ENCODE data around the gene RASSF5.
"Not testable (repeated sequence)": the region's sequence is repeated elsewhere in the genome, so short reads cannot be mapped to it uniquely, and the experiment has no call there.

RASSF5 gene

DNA sequence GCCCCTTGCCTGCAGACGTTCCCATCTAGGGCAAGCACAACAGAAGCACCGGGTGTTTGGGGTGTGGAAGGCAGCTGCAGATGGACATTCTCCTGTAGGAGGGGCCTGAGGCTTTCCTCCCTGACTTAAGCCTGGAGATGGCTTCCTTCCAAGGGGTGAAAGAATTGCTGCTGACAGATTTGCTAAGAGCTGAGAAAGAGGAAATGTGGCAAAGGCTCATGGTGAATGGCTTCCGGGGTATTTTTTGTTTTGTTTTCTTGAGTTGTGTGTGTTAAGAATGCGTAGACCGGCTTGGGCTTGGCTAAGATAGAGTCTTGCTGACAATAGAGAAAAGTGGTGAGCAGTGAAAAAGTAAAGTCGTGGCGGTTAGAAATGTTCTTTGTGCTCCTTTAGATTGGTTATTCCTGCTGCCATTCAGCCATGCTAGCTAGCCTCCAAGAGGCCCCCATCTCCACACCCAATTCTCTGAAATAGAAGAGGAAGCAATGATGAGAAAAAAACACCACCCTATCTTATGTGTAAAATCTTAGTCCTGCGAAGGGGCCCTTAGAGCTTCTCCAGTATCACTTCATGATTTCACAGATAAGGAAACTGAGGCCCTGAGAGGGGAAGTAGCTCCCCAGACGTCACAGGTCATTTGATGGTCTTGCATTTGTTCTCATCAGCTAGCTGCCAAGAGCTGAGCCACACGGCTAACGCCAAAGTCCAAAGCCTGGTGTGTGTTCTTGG lies 68.0 kb downstream of the RASSF5 start:
- DNase-seq = no peak

GRCh38 chr1:206575894-206576737 lies 68.8 kb downstream of the RASSF5 start:
- no peak for DNase-seq

DNA sequence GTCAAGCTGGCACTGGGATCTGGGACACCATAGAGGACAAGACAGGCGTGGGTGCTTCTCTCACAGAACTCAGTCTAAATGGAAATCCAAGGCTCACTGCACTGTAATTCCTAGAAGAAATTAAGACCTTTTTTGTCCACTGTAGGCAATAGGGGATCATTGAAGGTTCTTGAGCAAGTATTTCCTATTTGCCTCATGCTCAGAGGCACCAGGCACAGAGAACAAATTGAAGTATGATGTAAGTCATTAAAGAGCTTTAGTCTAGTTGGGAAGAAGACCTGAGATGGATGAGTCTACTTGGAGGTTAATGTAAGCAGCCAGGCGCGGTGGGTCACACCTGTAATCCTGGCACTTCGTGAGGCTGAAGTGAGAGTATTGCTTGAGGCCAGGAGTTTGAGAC lies 70.3 kb downstream of the RASSF5 start:
- DNase-seq = no peak

DNA sequence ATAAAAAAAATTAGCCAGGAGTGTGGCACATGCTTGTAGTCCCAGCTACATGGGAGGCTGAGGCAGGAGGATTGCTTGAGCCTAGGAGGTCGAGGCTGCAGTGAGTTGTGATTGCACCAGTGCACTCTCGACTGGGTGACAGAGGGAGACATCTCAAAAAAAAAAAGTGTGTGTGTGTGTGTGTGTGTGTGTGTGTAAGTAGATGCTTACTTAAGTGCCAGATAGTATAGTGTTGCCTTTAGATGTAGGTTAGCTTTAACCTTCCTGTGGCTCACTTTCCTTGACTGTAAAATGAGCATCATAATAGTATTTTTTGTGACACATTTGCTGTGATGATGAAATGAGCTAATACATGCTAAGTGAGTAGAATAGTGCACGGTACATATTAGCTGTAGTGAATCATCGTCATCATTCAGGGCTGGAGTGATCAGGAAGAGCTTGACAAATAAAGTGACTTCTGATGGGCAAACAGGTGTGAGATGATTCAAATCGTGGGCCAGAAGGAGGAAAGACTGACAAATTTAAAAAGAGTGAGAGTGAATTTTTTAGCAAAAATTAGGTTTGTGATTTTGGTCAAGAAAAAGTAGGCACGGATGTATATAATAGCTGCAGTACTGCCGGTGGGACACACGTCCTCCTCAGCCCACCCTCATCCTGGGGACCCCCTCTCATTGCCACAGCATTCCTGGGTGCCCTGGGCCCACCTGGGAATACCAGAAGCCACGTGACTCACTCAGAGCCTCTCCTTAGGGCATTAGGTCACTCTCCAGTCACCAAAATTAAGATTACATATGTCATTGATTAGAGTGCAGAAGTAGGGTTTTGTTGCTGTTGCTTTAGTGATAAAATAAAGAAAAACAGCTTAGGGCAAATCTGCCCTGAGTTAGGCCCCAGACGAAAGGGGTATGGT lies 71.0 kb downstream of the RASSF5 start:
- DNase-seq = no peak

GRCh38 chr1:206578978-206579374 lies 71.6 kb downstream of the RASSF5 start:
- DNase-seq = no peak

GRCh38 chr1:206579747-206580437 lies 72.6 kb downstream of the RASSF5 start:
- DNase-seq = no peak

GRCh38 chr1:206580438-206581113 lies 73.2 kb downstream of the RASSF5 start:
- DNase-seq = no peak

GRCh38 chr1:206581114-206581497 lies 73.8 kb downstream of the RASSF5 start:
- not testable (repeated sequence) for DNase-seq

DNA sequence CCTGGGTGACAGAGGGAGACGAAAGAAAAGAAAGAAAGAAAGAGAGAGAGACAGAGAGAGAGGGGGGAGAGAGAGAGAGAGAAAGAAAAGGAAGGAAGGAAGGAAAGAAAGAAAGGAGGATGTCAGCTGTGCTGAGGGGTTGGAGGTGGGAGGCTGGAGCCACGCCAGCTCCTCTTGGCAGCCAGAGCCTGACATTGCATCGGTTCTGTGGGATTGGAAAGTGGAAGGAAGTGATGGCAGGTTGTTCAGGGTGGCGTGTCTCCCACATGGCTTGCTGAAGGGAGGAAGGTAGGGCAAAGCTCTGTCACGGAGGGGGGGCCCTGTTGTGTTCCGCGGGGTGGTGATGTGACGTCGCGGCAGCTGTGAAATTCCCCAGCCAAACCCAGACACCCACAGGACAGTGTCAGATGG lies 74.2 kb downstream of the RASSF5 start:
- DNase-seq = no peak

DNA sequence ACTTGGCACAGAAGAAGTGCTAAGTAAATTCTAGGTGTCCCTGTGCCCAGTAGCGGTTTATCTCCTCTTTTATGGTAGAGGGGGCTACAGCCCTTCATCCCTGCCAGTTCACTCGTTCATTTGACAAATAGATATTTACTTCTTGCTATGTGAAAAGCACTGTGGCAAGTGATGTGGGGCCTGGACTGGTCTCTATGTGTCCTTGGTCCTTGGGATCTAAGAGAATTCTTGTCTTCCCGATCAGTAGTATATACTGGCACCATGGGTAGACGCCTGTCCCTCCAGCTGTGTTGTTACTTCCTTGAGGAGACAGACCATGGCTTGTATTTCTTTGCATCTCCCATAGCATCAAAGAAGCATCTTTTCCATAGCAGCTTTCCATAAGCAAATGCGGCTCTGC lies 75.2 kb downstream of the RASSF5 start:
- DNase-seq = no peak

GRCh38 chr1:206582971-206583706 lies 75.8 kb downstream of the RASSF5 start:
- no peak for DNase-seq

DNA sequence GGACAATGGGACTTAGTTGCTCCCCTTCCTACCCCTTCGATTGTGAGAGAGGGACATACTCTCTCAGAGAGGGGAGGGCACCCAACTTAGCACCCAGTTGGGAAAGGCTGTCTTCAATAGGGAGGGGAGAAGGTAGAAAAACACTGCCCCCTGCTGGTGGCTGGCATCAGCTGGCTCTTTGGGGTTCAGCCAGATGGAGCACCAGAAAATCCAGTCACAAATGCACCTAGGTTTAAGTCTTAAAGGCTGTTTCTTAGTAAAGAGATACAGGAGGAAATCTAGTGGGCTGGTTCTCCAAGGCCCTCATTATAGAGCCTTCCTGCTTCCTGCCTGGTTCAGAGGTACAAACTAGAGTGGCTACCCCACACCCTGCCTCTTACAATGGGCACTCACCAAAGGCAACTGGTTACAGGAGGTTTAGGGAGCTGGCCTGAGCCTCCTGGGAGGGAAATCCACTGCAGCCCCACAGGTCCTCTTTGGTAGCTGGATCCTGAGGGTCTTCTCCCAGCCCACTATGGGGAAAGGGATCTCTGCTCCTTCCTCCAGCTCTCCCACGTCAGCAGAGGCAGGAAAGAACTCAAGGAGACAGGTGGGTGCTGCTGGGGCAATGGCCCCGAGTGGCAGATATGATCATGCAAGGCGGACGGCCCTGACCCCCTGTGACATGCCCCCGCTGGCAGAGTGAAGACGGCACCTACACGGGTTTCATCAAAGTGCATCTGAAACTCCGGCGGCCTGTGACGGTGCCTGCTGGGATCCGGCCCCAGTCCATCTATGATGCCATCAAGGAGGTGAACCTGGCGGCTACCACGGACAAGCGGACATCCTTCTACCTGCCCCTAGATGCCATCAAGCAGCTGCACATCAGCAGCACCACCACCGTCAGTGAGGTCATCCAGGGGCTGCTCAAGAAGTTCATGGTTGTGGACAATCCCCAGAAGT lies 76.6 kb downstream of the RASSF5 start:
- DNase-seq = peak; percentile 85

DNA sequence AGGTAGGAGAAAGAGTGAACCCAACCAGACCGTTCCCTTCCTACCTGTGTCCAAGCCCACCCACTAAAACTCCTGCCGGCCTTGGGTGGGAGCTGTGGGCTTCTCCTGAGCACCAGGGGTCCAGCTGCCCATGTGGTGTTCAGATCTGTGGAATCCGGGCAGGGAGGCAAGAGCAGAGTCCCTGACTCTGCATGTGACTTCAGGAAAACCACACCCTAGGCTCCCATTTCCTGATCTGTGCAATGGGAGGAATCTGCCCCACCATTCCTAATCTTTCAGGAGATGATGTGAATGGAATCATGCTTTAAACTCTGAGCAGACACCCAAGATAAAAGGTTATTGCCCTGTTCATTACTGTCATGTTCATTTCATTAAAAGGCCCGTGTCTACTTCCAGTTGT lies 77.4 kb downstream of the RASSF5 start:
- DNase-seq = no peak

GRCh38 chr1:206586501-206587445 lies 79.4 kb downstream of the RASSF5 start:
- no peak for DNase-seq

- DNase-seq = no peak
Measured at GRCh38 chr1:206587904-206588303, 80.6 kb downstream of the RASSF5 start.

DNA sequence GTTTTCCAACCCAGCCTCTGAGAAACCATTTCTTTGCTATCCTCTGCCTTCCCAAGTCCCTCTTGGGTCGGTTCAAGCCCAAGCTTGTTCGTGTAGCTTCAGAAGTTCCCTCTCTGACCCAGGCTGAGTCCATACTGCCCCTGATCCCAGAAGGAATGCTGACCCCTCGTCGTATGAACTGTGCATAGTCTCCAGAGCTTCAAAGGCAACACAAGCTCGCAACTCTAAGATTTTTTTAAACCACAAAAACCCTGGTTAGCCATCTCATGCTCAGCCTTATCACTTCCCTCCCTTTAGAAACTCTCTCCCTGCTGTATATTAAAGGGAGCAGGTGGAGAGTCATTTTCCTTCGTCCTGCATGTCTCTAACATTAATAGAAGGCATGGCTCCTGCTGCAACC lies 81.2 kb downstream of the RASSF5 start:
- DNase-seq = no peak

DNA sequence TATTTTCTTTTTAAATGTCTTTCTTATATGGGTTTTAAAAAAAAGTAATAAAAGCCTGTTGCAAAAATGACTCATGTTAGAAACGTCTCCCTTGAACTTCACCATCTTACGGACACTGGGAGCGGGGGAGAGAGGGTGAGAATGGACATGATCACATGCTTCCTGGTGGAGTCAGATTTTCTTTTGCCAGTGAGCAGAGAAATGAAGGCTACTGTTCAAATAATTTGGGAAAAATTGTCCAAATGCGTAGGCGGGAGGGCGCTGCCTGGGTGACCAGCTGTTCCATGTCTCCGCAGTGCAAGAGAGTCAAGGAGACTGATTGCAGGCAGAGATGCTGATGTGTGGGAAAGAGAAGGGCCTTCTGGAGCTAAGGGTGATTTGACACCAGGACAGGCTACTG lies 81.9 kb downstream of the RASSF5 start:
- DNase-seq = no peak

- DNase-seq = no peak
Measured at GRCh38 chr1:206590025-206590758, 82.9 kb downstream of the RASSF5 start.
